ENCODE data around the gene PI4K2B.
"Not testable (repeated sequence)": the region's sequence is repeated elsewhere in the genome, so short reads cannot be mapped to it uniquely, and the experiment has no call there.

Gene PI4K2B

GRCh38 chr4:25245181-25245580 lies 11.3 kb downstream of the PI4K2B start:
- DNase-seq = no peak

GRCh38 chr4:25246680-25247611 lies 13.1 kb downstream of the PI4K2B start:
- DNase-seq = no peak

GRCh38 chr4:25248875-25249274 lies 15.0 kb downstream of the PI4K2B start:
- not testable (repeated sequence) for DNase-seq

GRCh38 chr4:25249494-25249893 lies 15.7 kb downstream of the PI4K2B start:
- not testable (repeated sequence) for DNase-seq

- no peak for DNase-seq
These were observed 18.6 kb downstream of the PI4K2B start for GRCh38 chr4:25252230-25253070.

GRCh38 chr4:25253071-25253445 lies 19.2 kb downstream of the PI4K2B start:
- no peak for DNase-seq

- not testable (repeated sequence) for DNase-seq
These were observed 20.0 kb downstream of the PI4K2B start for GRCh38 chr4:25253786-25254185.

GRCh38 chr4:25258980-25259578 lies 25.2 kb downstream of the PI4K2B start:
- DNase-seq = no peak

GRCh38 chr4:25271866-25272265 lies 38.0 kb downstream of the PI4K2B start:
- DNase-seq = no peak

- DNase-seq = no peak
These were observed 46.4 kb downstream of the PI4K2B start for GRCh38 chr4:25280210-25280609.

- DNase-seq = no peak
These were observed 50.1 kb downstream of the PI4K2B start for GRCh38 chr4:25283948-25284347.

- DNase-seq = no peak
These were observed 50.6 kb downstream of the PI4K2B start for GRCh38 chr4:25284466-25284865.

GRCh38 chr4:25290490-25291067 lies 56.7 kb downstream of the PI4K2B start:
- no peak for DNase-seq

GRCh38 chr4:25291158-25291733 lies 57.4 kb downstream of the PI4K2B start:
- no peak for DNase-seq

GRCh38 chr4:25297528-25298242 lies 63.9 kb downstream of the PI4K2B start:
- DNase-seq = no peak

GRCh38 chr4:25299476-25300203 lies 65.8 kb downstream of the PI4K2B start:
- DNase-seq = no peak

- DNase-seq = no peak
These were observed 67.6 kb downstream of the PI4K2B start for GRCh38 chr4:25301471-25301870.

- no peak for DNase-seq
These were observed 68.8 kb downstream of the PI4K2B start for GRCh38 chr4:25302626-25303025.

GRCh38 chr4:25303578-25303977 lies 69.7 kb downstream of the PI4K2B start:
- DNase-seq = no peak

GRCh38 chr4:25306518-25307057 lies 72.8 kb downstream of the PI4K2B start:
- DNase-seq = no peak

- DNase-seq = no peak
These were observed 73.8 kb downstream of the PI4K2B start for GRCh38 chr4:25307596-25307995.

Data from GOT3 (cell line).